Thoracic aorta (tissue), 2 donors: Measurements from ENCODE around the gene CAMK2D. TPM values are rescaled to one million over a fixed set of nuclear protein-coding genes. Genes with fewer than 3 reads are reported as not detected.

Experiments used
- ATAC-seq: fragments of 150-250 bp; one replicate; pipeline ENCODE4 v1.8.0; 2017; ENCODE audit warnings: low read depth; ENCODE audit not compliant: insufficient number of reproducible peaks, low FRiP score
- DNase-seq: peaks from one replicate; pipeline ENCODE4 v3.0.0-alpha.2; 2020; ENCODE audit warnings: low spot score
- H3K27ac ChIP-seq, 2 donors: fragments of 200-600 bp; sonication (generic); 1 replicate in 1 of 2; 2 replicates in 1 of 2; pipeline ENCODE4 v1.5.1; 2016; ENCODE audit warnings: mild to moderate bottlenecking in 2 of 2, moderate library complexity in 2 of 2
- H3K27me3 ChIP-seq: fragments of 200-600 bp; sonication (generic); replicated peaks from 2 replicates; pipeline ENCODE4 v1.6.0; 2016; ENCODE audit warnings: mild to moderate bottlenecking; ENCODE audit not compliant: insufficient read depth
- H3K36me3 ChIP-seq: fragments of 200-600 bp; sonication (generic); one replicate; pipeline ENCODE4 v1.5.1; 2016
- H3K4me1 ChIP-seq, 2 donors: fragments of 200-600 bp; sonication (generic); 1 replicate in 1 of 2; 2 replicates in 1 of 2; pipeline versions ENCODE4 v1.5.1 to v1.6.0; 2016; ENCODE audit warnings: low read depth in 2 of 2, mild to moderate bottlenecking in 1 of 2; ENCODE audit not compliant: control insufficient read depth in 1 of 2
- H3K4me3 ChIP-seq: fragments of 200-600 bp; sonication (generic); 2 replicates; pipeline ENCODE4 v1.5.1; 2016; ENCODE audit warnings: mild to moderate bottlenecking
- H3K9me3 ChIP-seq: fragments of 200-600 bp; sonication (generic); 2 replicates; pipeline ENCODE4 v1.5.1; 2016
- total RNA-seq, 2 donors: library from RNA; depleted of rRNA; stranded (reverse); fragments of >200 nt; gene quantifications; one replicate each; pipeline versions ENCODE4 v1.1.0 to v1.2.3, GENCODE V29; 2016
- TF ChIP-seq, protein P1 (sequence below): fragments of 200-600 bp; sonication (generic); IDR thresholded peaks from one replicate; pipeline ENCODE4 v1.5.1; 2019; ENCODE audit warnings: antibody characterized with exemption

CAMK2D gene
- total RNA-seq, 2 donors from 2014 or later = 50.6 to 70.1 TPM

GRCh38 chr4:113697429-113697828 lies 64.1 kb downstream of the CAMK2D start:
- DNase-seq (no peak), ATAC-seq (no peak)
- Histone ChIP-seq H3K36me3 (no peaks in the 10 kb centered on the region), H3K27ac (no peak overlapping the region), H3K4me3 (no peak overlapping the region), H3K4me1 (peaks cover 16 to 33% of the 10 kb centered on the region in 2 donors), H3K27me3 (no peaks in the 10 kb centered on the region), H3K9me3 (no peaks in the 10 kb centered on the region)
- TF ChIP-seq, protein P1, sequence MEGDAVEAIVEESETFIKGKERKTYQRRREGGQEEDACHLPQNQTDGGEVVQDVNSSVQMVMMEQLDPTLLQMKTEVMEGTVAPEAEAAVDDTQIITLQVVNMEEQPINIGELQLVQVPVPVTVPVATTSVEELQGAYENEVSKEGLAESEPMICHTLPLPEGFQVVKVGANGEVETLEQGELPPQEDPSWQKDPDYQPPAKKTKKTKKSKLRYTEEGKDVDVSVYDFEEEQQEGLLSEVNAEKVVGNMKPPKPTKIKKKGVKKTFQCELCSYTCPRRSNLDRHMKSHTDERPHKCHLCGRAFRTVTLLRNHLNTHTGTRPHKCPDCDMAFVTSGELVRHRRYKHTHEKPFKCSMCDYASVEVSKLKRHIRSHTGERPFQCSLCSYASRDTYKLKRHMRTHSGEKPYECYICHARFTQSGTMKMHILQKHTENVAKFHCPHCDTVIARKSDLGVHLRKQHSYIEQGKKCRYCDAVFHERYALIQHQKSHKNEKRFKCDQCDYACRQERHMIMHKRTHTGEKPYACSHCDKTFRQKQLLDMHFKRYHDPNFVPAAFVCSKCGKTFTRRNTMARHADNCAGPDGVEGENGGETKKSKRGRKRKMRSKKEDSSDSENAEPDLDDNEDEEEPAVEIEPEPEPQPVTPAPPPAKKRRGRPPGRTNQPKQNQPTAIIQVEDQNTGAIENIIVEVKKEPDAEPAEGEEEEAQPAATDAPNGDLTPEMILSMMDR = no peak

DNA sequence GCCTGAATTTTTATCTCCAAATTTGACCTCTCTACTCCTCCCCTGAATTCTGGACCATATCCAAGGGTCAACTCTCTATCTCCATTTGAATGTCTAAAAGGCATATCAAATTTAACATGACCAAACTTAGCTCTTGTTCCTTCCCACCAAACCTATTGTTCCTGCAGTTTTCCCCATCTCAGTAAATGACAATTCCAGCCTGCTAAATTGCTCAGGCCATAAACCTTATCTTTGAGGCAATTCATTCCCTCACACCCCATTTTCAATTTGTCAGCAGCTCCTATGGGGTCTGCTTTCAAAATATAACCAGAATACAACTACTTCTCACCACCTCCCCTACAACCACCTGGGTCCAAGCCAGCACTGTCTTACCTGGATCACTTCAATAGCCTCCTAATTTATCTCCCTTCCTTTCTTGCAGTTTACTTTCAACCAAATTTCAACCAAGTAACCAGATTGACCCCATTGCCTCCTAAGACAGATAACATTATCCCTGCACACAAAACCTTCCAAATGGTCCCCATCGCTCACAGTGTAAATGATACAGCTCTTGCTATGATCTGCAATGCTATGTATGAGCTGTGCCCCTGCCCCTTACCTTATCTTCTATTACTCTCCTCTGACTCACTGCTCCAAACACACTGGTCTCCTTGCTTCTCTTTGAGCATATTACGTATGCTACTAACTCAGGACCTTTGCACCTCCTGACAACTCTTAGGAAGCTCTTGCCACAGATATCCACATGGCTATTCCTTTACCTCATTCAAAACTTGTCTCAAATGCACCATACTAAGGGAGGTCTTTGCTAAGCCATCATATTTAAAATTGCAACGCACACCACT lies 66.0 kb downstream of the CAMK2D start:
- Histone ChIP-seq H3K4me1 (peaks cover 25 to 34% of the 10 kb centered on the region in 2 donors), H3K27ac (no peak overlapping the region), H3K9me3 (no peaks in the 10 kb centered on the region), H3K27me3 (no peaks in the 10 kb centered on the region), H3K4me3 (no peak overlapping the region), H3K36me3 (no peaks in the 10 kb centered on the region)
- no peak for DNase-seq
- TF ChIP-seq, protein P1 = no peak
- ATAC-seq = no peak

DNA sequence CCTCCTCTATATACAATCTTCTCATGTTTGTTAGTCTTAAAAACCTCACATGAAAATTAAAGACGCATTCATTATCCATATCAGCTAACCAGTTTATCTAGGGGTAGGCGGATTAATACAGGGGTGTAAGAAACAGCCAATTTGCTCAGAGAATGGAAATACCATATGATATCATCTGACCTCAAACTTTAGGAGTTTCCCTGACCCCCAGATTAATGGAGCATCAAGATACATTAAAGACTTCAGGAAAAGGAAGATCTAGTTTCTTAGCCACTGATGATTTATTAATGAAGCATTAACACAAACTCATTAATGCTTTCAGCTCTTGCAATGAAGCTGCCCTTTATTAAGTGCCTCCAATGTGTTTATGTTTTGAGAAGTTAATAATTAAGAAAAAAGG lies 67.5 kb downstream of the CAMK2D start:
- TF ChIP-seq, protein P1 = no peak
- H3K36me3 ChIP-seq = no peaks in the 10 kb centered on the region
- peaks cover 20 to 34% of the 10 kb centered on the region in 2 donors for H3K4me1 ChIP-seq
- ATAC-seq (no peak), DNase-seq (no peak)
- H3K9me3 ChIP-seq = no peaks in the 10 kb centered on the region
- no peak overlapping the region for H3K27ac ChIP-seq
- no peaks in the 10 kb centered on the region for H3K27me3 ChIP-seq
- no peak overlapping the region for H3K4me3 ChIP-seq

GRCh38 chr4:113692809-113693411 lies 68.6 kb downstream of the CAMK2D start:
- DNase-seq (no peak), ATAC-seq (no peak)
- Histone ChIP-seq H3K27ac (no peak overlapping the region), H3K27me3 (no peaks in the 10 kb centered on the region), H3K9me3 (no peaks in the 10 kb centered on the region), H3K4me3 (peak overlapping the region; percentile 18), H3K36me3 (no peaks in the 10 kb centered on the region), H3K4me1 (peaks cover 20 to 40% of the 10 kb centered on the region in 2 donors)
- TF ChIP-seq, protein P1 = no peak

- DNase-seq = no peak
- no peaks in the 10 kb centered on the region for H3K9me3 ChIP-seq
- no peaks in the 10 kb centered on the region for H3K27me3 ChIP-seq
- ATAC-seq = no peak
- TF ChIP-seq, protein P1 = no peak
- H3K4me1 ChIP-seq = peaks cover 30 to 50% of the 10 kb centered on the region in 2 donors
- H3K27ac ChIP-seq = no peak overlapping the region
- H3K36me3 ChIP-seq = no peaks in the 10 kb centered on the region
- no peak overlapping the region for H3K4me3 ChIP-seq
Observed at GRCh38 chr4:113691676-113692075, 69.9 kb downstream of the CAMK2D start.
